Hematopoietic multipotent progenitor cell (in vitro differentiated cells): ENCODE data around the gene TGM4. TPM values are rescaled to one million over a fixed set of nuclear protein-coding genes. Genes with fewer than 3 reads are reported as not detected.

Experiments used
- DNase-seq, 3 donors: peaks; one replicate each; pipeline ENCODE4 v3.0.0-alpha.2; 2011 to 2015; ENCODE audit warnings: low read depth in 2 of 3, low spot score in 2 of 3
- total RNA-seq: library from RNA; depleted of rRNA; stranded (reverse); fragments of >200 nt; gene quantifications from one replicate; pipeline ENCODE4 v1.2.3, GENCODE V29; 2012

TGM4 gene
- total RNA-seq, 1 donor = not detected

- DNase-seq = no peak
Measured at GRCh38 chr3:44877333-44877732, 2.9 kb downstream of the TGM4 start.

DNA sequence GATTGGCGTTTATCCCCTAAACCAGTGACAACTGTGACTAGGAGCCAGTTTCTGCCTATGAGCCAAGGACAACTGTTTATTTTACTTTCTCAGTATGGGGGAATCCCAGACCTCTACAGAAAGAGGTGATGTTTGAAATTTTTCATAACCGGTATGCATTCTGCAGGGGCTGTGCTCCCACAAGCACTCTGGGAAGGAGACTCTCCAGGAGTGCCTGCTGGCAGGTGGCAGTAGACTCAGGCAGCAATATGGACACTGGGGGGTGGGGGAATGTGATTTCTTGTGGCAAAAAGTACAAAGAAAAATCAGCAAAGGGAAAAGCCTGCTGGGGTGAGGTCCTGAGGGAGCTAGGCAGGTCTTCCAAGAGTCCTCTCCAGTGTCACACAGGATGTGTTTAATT is 5.9 kb downstream of the TGM4 start:
- no peak for DNase-seq

DNA sequence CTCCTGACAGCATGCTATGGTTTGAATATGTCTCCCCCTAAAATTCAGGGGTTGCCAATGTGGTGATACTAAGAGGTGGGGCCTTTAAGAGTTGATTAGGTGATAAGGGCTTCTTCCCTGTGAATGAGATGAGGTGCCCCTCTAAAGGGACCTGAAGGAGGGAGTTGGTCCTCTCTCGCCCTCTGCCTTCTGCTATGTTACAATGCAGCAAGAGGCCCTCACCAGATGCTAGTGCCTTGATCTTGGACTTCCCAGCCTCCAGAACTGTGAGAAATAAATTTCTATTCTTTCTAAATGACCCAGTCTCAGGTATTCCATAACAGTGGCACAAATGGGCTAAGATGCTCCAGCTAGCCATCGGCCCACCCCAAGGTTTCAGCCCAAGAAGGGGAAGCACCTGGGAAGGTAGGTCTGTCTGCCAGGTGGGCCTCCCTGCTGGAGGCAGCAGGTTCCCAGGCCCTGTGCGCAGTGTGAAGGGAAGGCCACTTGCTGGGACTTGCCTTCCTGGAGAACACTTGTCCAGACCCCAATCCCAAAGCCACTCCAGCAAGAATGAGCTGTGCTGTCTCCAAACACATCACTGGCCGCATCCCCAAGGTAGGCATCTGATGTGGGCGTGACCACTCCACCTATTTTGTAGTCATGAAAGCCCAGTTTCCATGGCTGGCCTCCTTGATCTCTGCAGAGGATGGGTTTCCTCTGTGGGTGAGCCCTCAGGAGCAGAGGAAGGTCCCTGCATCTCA is 9.0 kb downstream of the TGM4 start:
- no peak for DNase-seq

- no peak for DNase-seq
Measured at GRCh38 chr3:44883999-44884431, 9.6 kb downstream of the TGM4 start.

- DNase-seq = no peak
Measured at GRCh38 chr3:44885618-44886017, 11.2 kb downstream of the TGM4 start.

GRCh38 chr3:44886561-44886960 is 12.2 kb downstream of the TGM4 start:
- no peak for DNase-seq

- DNase-seq = no peak
Measured at GRCh38 chr3:44887101-44887500, 12.7 kb downstream of the TGM4 start.

DNA sequence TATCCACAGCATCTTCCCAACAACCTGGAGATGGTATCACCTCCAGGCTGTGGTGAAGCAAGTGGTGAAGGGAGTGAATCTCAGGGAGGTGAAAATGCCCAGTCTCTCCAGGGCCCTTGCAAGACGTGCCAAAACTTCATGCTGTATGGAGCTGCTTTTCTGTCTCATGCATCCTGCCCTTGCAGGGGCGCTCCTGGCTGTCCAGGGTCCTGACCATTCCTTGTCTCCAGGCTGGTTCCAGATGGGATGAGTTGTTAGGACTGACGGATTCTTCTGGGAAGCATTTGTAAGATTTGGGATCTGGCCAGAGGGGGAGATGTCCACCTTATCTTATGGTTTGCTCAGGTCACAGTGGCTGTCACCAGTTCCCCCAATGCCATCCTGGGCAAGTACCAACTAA is 15.8 kb downstream of the TGM4 start:
- no peak for DNase-seq

GRCh38 chr3:44890852-44891251 is 16.4 kb downstream of the TGM4 start:
- DNase-seq = no peak

DNA sequence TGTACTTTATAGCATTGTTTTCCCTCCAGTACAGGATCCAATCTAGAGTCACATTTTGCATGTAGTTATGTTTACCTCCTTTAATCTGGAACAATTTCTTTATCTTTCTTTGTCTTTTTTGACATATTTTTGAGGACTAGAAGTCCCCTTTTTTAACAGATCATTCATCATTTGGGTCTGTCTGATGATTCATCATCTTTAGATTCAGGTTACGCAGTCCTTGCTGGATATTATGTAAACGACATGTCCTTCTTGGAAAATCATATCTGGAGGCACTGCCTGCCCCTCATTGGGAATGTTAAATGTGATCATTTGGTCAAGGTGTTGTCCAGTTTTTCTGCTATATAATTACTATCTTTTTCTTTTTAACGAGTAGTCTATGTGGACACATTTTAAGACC is 18.3 kb downstream of the TGM4 start:
- no peak for DNase-seq

- no peak for DNase-seq
Measured at GRCh38 chr3:44893097-44893496, 18.7 kb downstream of the TGM4 start.

DNA sequence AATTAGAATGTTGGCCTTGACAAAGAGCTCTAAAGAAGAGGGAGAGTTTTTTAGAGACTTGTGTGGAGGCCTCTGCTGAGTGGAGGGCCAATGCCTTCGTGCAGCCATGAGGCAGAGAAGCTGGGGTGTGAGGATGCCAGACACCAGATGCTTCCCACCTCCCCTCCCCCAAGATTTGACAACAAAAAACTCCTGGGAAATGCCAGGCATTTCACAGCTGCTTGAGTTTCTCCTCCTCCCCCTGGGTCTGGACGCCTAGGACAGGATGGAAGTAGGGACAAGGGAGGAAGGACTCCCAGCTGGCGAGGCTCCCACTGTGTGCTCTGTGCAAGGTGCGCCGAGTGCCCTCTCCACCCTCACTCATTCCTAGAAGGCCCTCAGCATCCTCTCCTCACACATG is 20.1 kb downstream of the TGM4 start:
- DNase-seq = no peak

DNA sequence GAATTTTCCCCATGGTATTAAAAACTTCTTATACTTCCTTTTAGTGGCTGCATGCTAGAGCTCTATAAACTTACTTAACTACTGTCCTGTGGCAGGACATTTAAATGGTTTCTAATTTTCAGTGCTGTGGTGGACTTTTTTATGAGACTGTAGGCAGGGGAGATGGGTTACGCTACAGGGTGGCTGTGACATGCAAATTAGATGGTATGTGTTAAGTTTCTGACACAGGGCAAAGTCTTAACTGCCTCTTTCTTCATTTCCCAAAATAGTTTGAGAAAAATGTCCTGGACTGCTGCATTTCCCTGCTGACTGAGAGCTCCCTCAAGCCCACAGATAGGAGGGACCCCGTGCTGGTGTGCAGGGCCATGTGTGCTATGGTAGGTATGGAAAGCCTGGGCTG is 22.0 kb downstream of the TGM4 start:
- DNase-seq = no peak

DNA sequence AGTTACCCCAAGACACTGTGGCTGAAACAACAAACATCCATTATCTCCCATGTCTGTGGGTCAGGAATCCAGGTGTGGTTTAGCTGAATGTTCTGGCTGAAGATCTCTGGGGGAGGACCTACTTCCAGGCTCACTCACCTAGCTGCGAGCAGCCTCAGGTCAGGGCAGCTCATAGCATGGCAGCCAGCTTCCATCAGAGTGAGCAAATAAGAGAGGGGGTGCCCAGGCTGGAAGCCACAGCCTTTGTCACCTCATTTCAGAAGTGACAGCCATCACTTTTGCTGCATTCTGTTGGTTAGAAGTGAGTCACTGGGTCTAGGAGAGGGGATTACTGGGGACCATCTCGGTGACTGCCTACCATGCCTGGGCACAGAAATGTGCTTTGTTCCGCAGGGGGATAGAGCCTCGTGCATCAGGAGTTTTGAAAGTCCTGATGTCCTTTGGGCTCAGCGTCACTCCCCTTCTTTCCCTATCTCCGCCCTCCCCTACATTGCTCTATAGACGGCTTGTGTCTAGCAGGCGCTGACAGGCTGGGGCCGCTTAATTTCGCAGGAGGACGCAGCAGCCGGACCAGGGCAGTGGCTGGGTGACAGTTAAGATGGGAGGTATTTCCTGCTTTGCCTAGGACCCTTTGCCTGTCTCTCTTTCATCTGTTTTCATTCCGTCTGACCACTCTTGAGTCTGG is 25.4 kb downstream of the TGM4 start:
- no peak for DNase-seq

DNA sequence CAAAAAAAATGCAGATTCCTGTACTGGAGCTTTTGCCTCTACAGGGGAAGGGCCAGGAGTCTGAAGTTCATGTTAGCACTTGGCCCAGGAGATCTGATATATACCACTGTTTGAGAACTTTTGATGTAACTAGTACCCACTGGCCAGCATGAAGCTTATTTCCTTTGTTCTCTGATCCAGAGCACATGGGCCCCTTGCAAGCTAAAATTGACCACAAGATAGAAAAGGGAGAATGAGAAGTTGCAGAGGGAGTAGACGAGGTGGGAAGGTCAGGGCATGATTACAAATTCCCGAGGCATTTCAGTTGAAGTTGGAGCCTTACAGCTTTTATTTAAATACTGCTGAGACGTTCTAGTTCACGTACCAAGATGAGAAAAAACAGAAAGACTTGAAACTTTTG is 28.2 kb downstream of the TGM4 start:
- no peak for DNase-seq

- DNase-seq = no peak
Measured at GRCh38 chr3:44903314-44903713, 28.9 kb downstream of the TGM4 start.

DNA sequence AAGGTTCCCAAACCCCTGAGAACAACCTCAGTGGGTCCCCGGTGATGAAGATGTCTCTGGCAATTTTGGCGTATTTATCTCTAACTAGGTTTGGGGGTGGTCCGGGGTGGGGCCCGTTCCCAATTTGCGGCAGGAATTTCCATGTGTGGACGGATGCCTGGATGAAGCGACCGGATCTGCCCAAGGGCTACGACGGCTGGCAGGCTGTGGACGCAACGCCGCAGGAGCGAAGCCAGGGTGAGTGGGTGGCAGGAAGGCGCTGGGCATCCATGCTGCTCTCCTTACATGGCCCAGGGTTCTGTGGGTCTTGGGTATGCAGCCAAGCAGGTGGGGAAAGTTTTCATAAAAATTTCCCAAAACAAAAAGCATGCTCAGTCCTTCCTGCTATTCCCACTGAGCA is 29.3 kb downstream of the TGM4 start:
- DNase-seq = no peak

- no peak for DNase-seq
Measured at GRCh38 chr3:44905446-44906157, 31.2 kb downstream of the TGM4 start.

GRCh38 chr3:44906997-44907396 is 32.6 kb downstream of the TGM4 start:
- no peak for DNase-seq

- DNase-seq = no peak
Measured at GRCh38 chr3:44907612-44908011, 33.2 kb downstream of the TGM4 start.

DNA sequence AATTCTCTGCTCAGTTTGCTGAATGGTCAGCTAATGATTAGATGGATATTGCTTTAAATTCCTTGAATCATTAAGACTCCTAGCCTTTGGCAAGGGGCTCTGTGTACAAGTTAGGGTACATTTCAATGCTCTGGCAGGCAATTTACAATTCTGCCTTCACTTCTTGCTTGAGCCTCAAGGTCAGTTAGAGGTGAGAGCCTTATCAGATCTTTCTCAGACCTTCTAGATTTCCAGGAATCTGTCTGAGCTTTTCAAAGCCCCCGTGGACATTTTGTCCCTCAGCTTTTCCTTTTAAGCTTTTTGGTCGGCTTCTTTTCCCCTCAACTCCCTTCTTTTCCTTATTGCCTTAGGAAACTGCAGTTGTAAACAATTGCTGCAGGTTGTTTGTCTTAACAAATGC is 34.7 kb downstream of the TGM4 start:
- no peak for DNase-seq

- DNase-seq = no peak
Measured at GRCh38 chr3:44910693-44911092, 36.3 kb downstream of the TGM4 start.
